GM12801 (cell line): Measurements from ENCODE around the gene SYT6.

Source experiments
- TF ChIP-seq, protein P1 (sequence below): IDR thresholded peaks from one replicate; pipeline ENCODE4 v1.5.1; 2011; ENCODE audit warnings: control low read depth; ENCODE audit not compliant: insufficient read length; ENCODE audit errors: extremely low read depth

The SYT6 gene, protein sequence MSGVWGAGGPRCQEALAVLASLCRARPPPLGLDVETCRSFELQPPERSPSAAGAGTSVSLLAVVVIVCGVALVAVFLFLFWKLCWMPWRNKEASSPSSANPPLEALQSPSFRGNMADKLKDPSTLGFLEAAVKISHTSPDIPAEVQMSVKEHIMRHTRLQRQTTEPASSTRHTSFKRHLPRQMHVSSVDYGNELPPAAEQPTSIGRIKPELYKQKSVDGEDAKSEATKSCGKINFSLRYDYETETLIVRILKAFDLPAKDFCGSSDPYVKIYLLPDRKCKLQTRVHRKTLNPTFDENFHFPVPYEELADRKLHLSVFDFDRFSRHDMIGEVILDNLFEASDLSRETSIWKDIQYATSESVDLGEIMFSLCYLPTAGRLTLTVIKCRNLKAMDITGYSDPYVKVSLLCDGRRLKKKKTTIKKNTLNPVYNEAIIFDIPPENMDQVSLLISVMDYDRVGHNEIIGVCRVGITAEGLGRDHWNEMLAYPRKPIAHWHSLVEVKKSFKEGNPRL

DNA sequence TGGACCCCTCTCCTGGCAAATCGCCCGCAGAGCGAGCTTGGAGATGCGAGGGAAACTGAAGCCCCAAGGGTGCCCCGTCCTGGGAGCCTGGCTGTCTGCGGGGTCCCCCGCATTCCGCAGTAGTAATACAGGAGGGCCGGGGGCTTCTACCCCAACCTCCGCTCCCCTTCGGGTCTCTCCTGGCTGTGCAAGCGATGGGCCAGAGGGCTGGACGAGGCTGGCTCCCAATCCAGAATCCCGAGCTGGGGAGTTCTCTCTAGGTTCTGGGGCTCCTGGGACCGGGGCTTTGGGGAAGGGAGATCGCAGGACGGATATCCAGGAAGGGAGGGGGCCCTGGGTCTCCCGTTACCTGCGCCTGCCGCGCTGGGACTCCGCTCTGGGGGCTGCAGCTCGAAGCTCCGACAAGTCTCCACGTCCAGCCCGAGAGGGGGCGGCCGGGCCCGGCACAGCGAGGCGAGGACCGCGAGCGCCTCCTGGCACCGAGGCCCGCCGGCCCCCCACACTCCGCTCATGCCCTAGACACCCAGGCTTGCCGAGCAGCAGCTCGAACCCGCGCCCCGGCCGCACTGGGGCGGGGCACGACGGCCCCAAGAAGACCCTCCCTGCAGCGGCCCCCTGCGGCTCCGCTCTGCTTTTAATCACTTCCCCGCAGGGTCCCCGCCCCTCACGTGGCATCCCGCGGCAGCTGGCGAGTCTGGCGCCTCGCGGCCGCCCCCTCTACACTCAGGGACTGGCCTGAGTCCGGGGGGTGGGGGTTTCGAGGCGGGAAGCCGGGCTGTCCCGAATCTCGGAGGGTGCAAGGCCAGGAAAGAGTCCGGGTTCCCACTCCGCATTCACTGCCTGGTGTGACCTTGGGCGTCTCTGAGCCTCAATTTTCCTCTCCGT lies at the start of gene SYT6:
TSS of gene SYT6 (minus strand) at position 609 of the 885 bp plus-strand sequence. CDS start at position 512, 97 bp downstream.
- TF ChIP-seq, protein P1, sequence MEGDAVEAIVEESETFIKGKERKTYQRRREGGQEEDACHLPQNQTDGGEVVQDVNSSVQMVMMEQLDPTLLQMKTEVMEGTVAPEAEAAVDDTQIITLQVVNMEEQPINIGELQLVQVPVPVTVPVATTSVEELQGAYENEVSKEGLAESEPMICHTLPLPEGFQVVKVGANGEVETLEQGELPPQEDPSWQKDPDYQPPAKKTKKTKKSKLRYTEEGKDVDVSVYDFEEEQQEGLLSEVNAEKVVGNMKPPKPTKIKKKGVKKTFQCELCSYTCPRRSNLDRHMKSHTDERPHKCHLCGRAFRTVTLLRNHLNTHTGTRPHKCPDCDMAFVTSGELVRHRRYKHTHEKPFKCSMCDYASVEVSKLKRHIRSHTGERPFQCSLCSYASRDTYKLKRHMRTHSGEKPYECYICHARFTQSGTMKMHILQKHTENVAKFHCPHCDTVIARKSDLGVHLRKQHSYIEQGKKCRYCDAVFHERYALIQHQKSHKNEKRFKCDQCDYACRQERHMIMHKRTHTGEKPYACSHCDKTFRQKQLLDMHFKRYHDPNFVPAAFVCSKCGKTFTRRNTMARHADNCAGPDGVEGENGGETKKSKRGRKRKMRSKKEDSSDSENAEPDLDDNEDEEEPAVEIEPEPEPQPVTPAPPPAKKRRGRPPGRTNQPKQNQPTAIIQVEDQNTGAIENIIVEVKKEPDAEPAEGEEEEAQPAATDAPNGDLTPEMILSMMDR = no peak

DNA sequence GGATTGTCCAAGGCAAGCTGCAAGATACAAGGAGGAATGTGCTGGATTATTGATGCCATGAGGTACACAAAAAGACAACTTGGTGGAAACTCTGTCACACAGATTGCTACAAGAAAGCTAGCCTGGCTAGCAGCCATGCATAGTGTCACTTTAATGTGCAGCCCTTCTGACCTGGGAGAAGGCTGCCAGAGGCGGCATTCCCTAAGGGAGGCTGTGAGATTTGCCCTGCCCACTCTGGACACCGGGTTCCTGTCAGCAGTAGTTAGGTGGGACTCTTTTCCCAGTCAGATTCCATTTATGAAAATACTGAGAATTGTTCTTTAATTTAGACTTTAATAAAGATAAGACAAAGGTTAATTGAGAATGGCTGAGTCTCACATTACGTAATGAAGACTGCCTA lies 47.8 kb upstream of the SYT6 start:
- TF ChIP-seq, protein P1 = no peak

DNA sequence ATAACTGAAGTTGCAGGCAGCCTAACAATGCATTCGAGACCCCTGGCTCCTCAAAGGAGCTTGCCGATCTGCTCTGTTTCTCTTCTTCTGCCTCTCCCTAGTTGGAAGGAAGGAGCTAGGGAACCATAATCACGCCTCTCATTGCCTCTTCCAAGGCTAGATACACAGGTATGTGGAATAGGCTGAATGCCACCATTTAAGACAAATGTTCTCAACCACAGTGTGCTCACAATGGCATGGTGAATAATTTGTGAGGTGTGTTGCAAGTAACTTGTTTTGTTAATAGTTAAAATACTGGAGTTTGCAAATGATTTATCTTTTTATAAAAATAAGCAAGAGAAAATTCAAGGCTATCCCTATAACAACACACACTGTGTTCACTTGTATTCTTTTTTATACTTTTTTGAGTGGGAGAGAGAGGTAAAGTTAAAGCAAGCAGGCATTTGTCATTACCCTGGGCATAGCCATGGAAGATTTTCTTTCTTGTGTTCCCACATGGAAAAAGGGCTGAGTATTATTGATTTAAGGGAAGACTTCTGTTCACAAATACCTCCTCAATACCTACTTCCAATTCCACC lies 45.4 kb upstream of the SYT6 start:
- TF ChIP-seq, protein P1 = no peak

DNA sequence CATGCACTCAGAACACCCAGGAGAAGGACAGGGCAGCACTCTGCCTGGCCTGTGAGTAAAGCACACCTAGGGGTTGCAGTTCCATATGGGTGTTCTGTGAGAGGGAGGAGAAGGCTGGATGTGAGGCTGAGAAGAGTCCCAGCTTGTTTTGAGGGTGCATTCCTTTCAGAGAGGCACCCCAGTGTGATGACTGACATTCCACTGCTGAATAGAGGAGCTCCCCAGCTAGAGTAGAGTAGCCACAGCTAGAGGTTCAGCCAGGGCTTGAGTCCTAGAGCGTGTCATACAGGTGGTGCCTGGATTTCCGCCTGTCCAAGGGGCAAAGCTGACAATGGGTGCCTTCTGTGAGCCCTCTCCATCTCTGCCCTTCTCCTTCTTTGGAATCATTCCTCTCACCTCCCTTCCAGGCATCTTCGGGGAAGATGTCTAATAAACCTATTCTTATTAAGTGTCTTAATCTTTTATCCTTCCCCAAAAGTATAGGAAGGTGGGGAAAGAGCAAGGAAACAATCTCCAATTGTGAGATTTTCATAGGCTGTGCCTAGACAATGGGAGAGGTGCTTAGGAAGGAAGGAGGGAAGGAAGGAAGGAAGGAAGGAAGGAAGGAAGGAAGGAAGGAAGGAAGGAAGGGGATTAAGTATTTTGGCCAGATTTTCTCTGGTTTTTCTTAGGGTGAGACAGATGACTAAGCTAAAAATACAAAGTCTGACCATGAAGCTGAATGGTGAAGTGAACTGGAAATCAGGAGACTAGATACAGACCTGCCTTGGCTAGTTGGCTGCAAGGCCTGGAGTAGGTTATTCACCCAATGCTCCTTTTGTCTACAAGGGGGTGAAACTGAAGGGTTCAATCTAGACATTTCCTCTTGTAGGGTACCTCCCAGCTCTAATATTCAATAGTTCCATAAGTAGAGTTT lies 43.6 kb upstream of the SYT6 start:
- TF ChIP-seq, protein P1 = no peak

DNA sequence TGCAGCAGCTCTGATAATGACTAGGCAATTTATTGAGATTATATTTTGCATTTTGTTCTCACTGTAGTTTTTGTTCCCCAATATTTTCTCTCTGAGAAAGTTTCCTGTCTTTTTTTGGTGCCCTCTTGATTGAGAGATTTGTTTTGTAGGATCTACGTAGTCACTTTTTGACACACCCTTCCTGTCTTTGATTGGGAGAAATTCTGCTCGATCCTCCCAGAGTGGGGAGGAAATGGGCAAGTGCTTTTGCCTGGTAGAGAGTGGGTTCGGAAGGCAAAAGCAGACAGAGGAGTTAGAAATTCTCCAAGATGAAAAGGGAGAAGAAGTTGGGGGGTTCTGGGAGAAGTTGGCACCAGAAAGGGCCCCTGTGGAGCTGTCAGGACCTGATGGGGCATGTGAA lies 42.1 kb upstream of the SYT6 start:
- TF ChIP-seq, protein P1 = no peak

DNA sequence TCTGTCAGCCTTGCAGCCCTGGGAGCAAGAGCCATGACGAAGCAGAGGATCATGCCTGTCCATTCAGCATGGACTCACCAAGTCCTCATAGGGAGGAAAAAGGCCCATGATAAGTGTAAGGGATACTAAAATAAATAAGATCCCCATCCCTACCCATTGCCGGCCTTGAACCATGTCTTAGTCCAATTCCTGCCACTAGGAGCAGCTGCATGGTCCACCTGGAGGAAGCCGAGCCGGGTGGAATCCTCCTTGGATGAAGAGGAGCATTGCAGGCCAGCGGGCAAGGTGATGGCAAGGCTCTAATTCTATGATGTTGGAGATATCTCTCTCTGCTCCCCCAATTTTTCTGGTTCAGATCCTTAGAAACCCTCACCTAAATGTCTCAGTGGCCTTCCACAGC lies 38.7 kb upstream of the SYT6 start:
- TF ChIP-seq, protein P1 = no peak
